H1 (cell line): Measurements from ENCODE around the gene GPR31.

Source experiments
- CTCF ChIP-seq, 3 experiments: IDR thresholded peaks; 1 replicate in 2 of 3; 2 replicates in 1 of 3; pipeline versions ENCODE4 v1.5.1 to v1.6.1; 2011; ENCODE audit warnings: low read length in 3 of 3, mild to moderate bottlenecking in 3 of 3, inconsistent platforms in 2 of 3, low read depth in 1 of 3, moderate library complexity in 1 of 3; ENCODE audit not compliant: insufficient read depth in 1 of 3; ENCODE audit errors: control extremely low read depth in 1 of 3
- EP300 ChIP-seq, 2 experiments: IDR thresholded peaks; 1 replicate in 1 of 2; 2 replicates in 1 of 2; pipeline ENCODE4 v1.6.1; 2011 to 2012; ENCODE audit warnings: low read depth in 2 of 2, low read length in 2 of 2, mild to moderate bottlenecking in 2 of 2, borderline replicate concordance in 1 of 2, inconsistent platforms in 1 of 2, moderate library complexity in 1 of 2
- EZH2 ChIP-seq: fragments of 200-600 bp; sonication (generic); IDR thresholded peaks from 2 replicates; pipeline ENCODE4 v1.7.1; 2012; ENCODE audit warnings: low read depth, mild to moderate bottlenecking, moderate library complexity, low read length, inconsistent platforms; ENCODE audit not compliant: severe bottlenecking
- RBBP5 ChIP-seq: IDR thresholded peaks from 2 replicates; pipeline ENCODE4 v1.7.1; 2012; ENCODE audit warnings: low read depth, mild to moderate bottlenecking, inconsistent platforms, low read length, moderate library complexity, borderline replicate concordance
- SIN3A ChIP-seq, 2 experiments: IDR thresholded peaks in 1 of 2; conservative IDR thresholded peaks in 1 of 2; 2 replicates each; pipeline ENCODE4 v1.6.1; 2011 to 2012; ENCODE audit warnings: low read length in 2 of 2, improper control_type of control experiment in 1 of 2, low read depth in 1 of 2, mild to moderate bottlenecking in 1 of 2

- no peak for TF ChIP-seq EZH2
- no peak for TF ChIP-seq EP300 (IDR thresholded peaks at IDR 0.05; ENCODE audit: borderline replicate concordance in 1 of 2, low read depth in 2 of 2, low read length in 2 of 2)
- no peak for TF ChIP-seq CTCF (IDR thresholded peaks at IDR 0.05; ENCODE audit: control extremely low read depth in 1 of 3, insufficient read depth in 1 of 3, low read depth in 1 of 3, low read length in 3 of 3)
- no peak for TF ChIP-seq SIN3A (conservative IDR thresholded peaks at IDR 0.05 in 1 of 2, IDR thresholded peaks at IDR 0.05 in 1 of 2; ENCODE audit: low read depth in 1 of 2, low read length in 2 of 2)
- TF ChIP-seq RBBP5: no peak
Measured at GRCh38 chr6:167137081-167137480, 20.7 kb downstream of the GPR31 start.
